Ovary (tissue), 3 donors: ENCODE data around the gene ANKRD27.

Experiments used
- EP300 ChIP-seq: sonication (generic); formaldehyde crosslinking; IDR thresholded peaks from one replicate; pipeline ENCODE4 v1.6.1; 2017; ENCODE audit warnings: antibody characterized with exemption
- POLR2A ChIP-seq: fragments of 450-650 bp; IDR thresholded peaks from one replicate; pipeline ENCODE4 v1.6.1; 2017; ENCODE audit warnings: antibody characterized with exemption, mild to moderate bottlenecking, moderate library complexity
- TF ChIP-seq, protein P1 (sequence below), 3 donors: fragments of 450-650 bp in 2 of 3; fragments of 200-600 bp in 1 of 3; IDR thresholded peaks; one replicate each; pipeline versions ENCODE4 v1.5.1 to v1.8.0; 2016 to 2022; ENCODE audit warnings: antibody characterized with exemption in 3 of 3, mild to moderate bottlenecking in 1 of 3
- donor health status: DM: no; HTN: no; CAD: no.

DNA sequence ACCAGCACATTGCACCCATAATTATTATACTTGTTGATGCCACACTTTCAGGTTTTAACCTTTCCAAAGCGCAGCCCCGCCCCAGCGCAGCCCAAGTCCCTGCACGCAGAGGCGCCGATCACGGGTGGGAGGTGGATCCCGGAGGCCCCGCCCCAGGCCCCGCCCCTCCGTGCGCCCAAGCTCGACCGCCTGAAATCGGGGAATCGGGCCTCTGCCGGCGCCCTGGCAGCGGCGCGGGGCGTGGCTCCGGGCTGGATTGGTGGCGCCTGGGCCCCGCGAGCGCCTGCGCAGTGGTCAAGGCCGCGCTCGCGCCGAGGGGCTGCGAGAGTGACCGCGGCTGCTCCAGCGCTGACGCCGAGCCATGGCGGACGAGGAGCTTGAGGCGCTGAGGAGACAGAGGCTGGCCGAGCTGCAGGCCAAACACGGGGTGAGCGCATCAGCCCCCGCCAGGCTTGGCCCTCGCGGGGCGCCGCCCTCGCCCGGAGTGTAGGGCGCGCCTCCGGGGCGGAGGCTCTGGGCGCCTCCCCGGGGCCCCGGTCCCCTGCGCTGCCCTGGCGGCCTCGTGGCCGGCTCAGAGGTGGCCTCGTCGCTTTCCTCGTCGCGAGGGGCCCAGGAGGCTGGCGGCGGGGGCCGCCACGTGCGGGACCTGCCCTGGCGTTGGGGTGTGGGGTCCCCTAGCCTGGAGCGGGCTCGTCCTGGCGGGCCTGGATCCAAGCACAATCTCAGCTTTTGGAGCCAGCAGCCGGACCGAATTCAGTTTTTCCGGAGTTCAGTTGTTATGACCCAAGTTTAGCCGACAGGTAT, 93.9 kb downstream of the ANKRD27 start, which contains the start of gene PDCD5:
- TF ChIP-seq EP300, result no peak
- TF ChIP-seq, protein P1, sequence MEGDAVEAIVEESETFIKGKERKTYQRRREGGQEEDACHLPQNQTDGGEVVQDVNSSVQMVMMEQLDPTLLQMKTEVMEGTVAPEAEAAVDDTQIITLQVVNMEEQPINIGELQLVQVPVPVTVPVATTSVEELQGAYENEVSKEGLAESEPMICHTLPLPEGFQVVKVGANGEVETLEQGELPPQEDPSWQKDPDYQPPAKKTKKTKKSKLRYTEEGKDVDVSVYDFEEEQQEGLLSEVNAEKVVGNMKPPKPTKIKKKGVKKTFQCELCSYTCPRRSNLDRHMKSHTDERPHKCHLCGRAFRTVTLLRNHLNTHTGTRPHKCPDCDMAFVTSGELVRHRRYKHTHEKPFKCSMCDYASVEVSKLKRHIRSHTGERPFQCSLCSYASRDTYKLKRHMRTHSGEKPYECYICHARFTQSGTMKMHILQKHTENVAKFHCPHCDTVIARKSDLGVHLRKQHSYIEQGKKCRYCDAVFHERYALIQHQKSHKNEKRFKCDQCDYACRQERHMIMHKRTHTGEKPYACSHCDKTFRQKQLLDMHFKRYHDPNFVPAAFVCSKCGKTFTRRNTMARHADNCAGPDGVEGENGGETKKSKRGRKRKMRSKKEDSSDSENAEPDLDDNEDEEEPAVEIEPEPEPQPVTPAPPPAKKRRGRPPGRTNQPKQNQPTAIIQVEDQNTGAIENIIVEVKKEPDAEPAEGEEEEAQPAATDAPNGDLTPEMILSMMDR (IDR thresholded peaks at IDR 0.05), result no peak
- TF ChIP-seq POLR2A, result peak; percentile 61
